Measurements from ENCODE around the gene SPANXD.
"Not testable (repeated sequence)": the region's sequence is repeated elsewhere in the genome, so short reads cannot be mapped to it uniquely, and the experiment has no call there.

SPANXD gene, protein sequence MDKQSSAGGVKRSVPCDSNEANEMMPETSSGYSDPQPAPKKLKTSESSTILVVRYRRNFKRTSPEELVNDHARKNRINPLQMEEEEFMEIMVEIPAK

GRCh38 chrX:141698639-141699038 lies at the start of gene SPANXD:
Gene SPANXD, minus strand, starts transcription at chrX:141698739. Its CDS starts 334 bp downstream, at chrX:141698405.
- not testable (repeated sequence) for TF ChIP-seq TCF12 (IDR thresholded peaks at IDR 0.05; ENCODE audit: low read depth); EGR1 (IDR thresholded peaks at IDR 0.05); TEAD4 (IDR thresholded peaks at IDR 0.05)

DNA sequence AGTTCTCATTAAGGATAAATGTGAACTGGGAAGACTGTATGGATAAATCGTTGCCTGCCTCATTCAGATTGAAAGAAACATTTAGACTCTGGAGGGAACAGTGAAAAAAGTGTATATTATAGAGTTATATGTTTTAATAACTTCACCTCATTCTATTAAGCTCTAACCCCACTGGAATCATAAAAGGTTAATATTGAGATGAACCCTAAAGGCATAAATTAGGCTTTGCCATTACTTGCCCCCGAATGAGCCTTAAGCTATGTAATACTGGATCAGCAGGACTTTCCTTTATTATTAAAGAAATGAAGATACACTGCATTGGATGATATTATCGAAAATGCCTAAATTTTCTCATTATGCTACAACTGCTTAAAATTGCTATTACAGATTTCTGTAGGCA lies 44.1 kb upstream of the SPANXD start:
- TF ChIP-seq EGR1 (IDR thresholded peaks at IDR 0.05) = no peak
- TF ChIP-seq EP300 (IDR thresholded peaks at IDR 0.05; ENCODE audit: borderline replicate concordance) = no peak
- TF ChIP-seq YY1 (IDR thresholded peaks at IDR 0.05; ENCODE audit: low read depth) = no peak

GRCh38 chrX:141736656-141737055 lies 38.1 kb upstream of the SPANXD start:
- TF ChIP-seq TAF1 (IDR thresholded peaks at IDR 0.05; ENCODE audit: low read depth) (no peak), EGR1 (IDR thresholded peaks at IDR 0.05) (no peak), FOXM1 (IDR thresholded peaks at IDR 0.05; ENCODE audit: borderline replicate concordance, low read depth) (no peak), CEBPB (IDR thresholded peaks at IDR 0.05) (no peak), YY1 (IDR thresholded peaks at IDR 0.05; ENCODE audit: low read depth) (no peak), ZBTB7A (IDR thresholded peaks at IDR 0.05; ENCODE audit: low read depth) (no peak), TCF12 (IDR thresholded peaks at IDR 0.05; ENCODE audit: low read depth) (no peak), EP300 (IDR thresholded peaks at IDR 0.05; ENCODE audit: borderline replicate concordance) (no peak), RAD21 (IDR thresholded peaks at IDR 0.05; ENCODE audit: low read depth) (no peak), NFIC (IDR thresholded peaks at IDR 0.05) (no peak), CREB1 (IDR thresholded peaks at IDR 0.05; ENCODE audit: low read depth) (no peak)
- TF ChIP-seq, protein P1, sequence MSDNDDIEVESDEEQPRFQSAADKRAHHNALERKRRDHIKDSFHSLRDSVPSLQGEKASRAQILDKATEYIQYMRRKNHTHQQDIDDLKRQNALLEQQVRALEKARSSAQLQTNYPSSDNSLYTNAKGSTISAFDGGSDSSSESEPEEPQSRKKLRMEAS (IDR thresholded peaks at IDR 0.05) = no peak
- TF ChIP-seq, protein P2, sequence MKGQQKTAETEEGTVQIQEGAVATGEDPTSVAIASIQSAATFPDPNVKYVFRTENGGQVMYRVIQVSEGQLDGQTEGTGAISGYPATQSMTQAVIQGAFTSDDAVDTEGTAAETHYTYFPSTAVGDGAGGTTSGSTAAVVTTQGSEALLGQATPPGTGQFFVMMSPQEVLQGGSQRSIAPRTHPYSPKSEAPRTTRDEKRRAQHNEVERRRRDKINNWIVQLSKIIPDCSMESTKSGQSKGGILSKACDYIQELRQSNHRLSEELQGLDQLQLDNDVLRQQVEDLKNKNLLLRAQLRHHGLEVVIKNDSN (IDR thresholded peaks at IDR 0.05) = no peak

- TF ChIP-seq, protein P2 (IDR thresholded peaks at IDR 0.05) = no peak
- TF ChIP-seq ZBTB7A (IDR thresholded peaks at IDR 0.05; ENCODE audit: low read depth) = no peak
- no peak for TF ChIP-seq TCF12 (IDR thresholded peaks at IDR 0.05; ENCODE audit: low read depth)
- no peak for TF ChIP-seq TAF1 (IDR thresholded peaks at IDR 0.05; ENCODE audit: low read depth)
- TF ChIP-seq FOXM1 (IDR thresholded peaks at IDR 0.05; ENCODE audit: borderline replicate concordance, low read depth) = no peak
- TF ChIP-seq CEBPB (IDR thresholded peaks at IDR 0.05) = no peak
- no peak for TF ChIP-seq RAD21 (IDR thresholded peaks at IDR 0.05; ENCODE audit: low read depth)
- no peak for TF ChIP-seq YY1 (IDR thresholded peaks at IDR 0.05; ENCODE audit: low read depth)
- TF ChIP-seq, protein P1 (IDR thresholded peaks at IDR 0.05) = no peak
- TF ChIP-seq EP300 (IDR thresholded peaks at IDR 0.05; ENCODE audit: borderline replicate concordance) = no peak
- no peak for TF ChIP-seq TEAD4 (IDR thresholded peaks at IDR 0.05)
- TF ChIP-seq CREB1 (IDR thresholded peaks at IDR 0.05; ENCODE audit: low read depth) = no peak
- TF ChIP-seq NFIC (IDR thresholded peaks at IDR 0.05) = no peak
- no peak for TF ChIP-seq EGR1 (IDR thresholded peaks at IDR 0.05)
Measured at GRCh38 chrX:141733371-141733770, 34.8 kb upstream of the SPANXD start.

DNA sequence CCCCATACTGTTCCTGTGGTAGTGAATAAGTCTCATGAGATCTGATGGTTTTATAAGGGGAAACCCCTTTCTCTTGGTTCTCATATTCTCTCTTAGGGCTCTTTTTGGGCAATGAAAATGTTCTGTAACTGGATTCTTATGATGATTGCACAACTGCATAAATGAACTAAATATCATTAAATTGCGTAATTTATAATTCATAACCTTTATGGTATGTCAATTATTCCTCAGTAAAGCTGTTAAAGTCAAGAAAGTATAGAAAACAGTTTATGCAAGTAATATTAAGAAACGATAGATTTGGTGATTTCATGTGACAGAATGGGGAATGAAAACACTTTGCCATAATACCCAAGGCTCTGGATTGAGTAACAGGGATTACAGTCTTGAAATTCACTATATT lies 33.5 kb upstream of the SPANXD start:
- no peak for TF ChIP-seq EGR1 (IDR thresholded peaks at IDR 0.05)
- no peak for TF ChIP-seq RAD21 (IDR thresholded peaks at IDR 0.05; ENCODE audit: low read depth)
- no peak for TF ChIP-seq YY1 (IDR thresholded peaks at IDR 0.05; ENCODE audit: low read depth)
- TF ChIP-seq, protein P1 (IDR thresholded peaks at IDR 0.05) = no peak
- no peak for TF ChIP-seq FOXM1 (IDR thresholded peaks at IDR 0.05; ENCODE audit: borderline replicate concordance, low read depth)
- TF ChIP-seq, protein P3, sequence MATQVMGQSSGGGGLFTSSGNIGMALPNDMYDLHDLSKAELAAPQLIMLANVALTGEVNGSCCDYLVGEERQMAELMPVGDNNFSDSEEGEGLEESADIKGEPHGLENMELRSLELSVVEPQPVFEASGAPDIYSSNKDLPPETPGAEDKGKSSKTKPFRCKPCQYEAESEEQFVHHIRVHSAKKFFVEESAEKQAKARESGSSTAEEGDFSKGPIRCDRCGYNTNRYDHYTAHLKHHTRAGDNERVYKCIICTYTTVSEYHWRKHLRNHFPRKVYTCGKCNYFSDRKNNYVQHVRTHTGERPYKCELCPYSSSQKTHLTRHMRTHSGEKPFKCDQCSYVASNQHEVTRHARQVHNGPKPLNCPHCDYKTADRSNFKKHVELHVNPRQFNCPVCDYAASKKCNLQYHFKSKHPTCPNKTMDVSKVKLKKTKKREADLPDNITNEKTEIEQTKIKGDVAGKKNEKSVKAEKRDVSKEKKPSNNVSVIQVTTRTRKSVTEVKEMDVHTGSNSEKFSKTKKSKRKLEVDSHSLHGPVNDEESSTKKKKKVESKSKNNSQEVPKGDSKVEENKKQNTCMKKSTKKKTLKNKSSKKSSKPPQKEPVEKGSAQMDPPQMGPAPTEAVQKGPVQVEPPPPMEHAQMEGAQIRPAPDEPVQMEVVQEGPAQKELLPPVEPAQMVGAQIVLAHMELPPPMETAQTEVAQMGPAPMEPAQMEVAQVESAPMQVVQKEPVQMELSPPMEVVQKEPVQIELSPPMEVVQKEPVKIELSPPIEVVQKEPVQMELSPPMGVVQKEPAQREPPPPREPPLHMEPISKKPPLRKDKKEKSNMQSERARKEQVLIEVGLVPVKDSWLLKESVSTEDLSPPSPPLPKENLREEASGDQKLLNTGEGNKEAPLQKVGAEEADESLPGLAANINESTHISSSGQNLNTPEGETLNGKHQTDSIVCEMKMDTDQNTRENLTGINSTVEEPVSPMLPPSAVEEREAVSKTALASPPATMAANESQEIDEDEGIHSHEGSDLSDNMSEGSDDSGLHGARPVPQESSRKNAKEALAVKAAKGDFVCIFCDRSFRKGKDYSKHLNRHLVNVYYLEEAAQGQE (IDR thresholded peaks at IDR 0.05; ENCODE audit: low read depth) = no peak
- TF ChIP-seq TEAD4 (IDR thresholded peaks at IDR 0.05) = no peak
- TF ChIP-seq EP300 (IDR thresholded peaks at IDR 0.05; ENCODE audit: borderline replicate concordance) = no peak
- no peak for TF ChIP-seq NFIC (IDR thresholded peaks at IDR 0.05)
- TF ChIP-seq ZBTB7A (IDR thresholded peaks at IDR 0.05; ENCODE audit: low read depth) = no peak
- no peak for TF ChIP-seq CEBPB (IDR thresholded peaks at IDR 0.05)
- TF ChIP-seq, protein P2 (IDR thresholded peaks at IDR 0.05) = no peak
- TF ChIP-seq CREB1 (IDR thresholded peaks at IDR 0.05; ENCODE audit: low read depth) = no peak
- TF ChIP-seq TCF12 (IDR thresholded peaks at IDR 0.05; ENCODE audit: low read depth) = no peak

DNA sequence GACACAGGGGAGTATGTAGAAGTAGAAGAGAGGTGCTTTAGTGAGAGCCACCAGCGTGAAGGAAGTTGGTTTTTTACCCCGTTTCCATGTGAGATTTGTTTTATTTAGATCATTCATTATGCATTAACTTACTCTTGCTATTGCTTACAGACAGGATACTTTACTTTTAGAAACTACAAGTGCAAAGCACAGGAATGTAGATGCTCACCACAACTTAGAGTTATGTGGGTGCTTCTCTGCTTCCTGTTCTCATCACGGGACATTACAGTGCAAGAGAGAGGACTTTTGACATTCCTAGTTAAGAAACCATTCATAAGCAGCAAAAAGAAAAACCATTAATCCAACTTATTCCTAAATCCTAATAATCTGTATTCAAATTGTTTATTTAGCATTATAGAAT lies 25.6 kb upstream of the SPANXD start:
- TF ChIP-seq FOXM1 (IDR thresholded peaks at IDR 0.05; ENCODE audit: borderline replicate concordance, low read depth) = no peak
- TF ChIP-seq EP300 (IDR thresholded peaks at IDR 0.05; ENCODE audit: borderline replicate concordance) = no peak
- no peak for TF ChIP-seq TEAD4 (IDR thresholded peaks at IDR 0.05)
- TF ChIP-seq YY1 (IDR thresholded peaks at IDR 0.05; ENCODE audit: low read depth) = no peak
- TF ChIP-seq CREB1 (IDR thresholded peaks at IDR 0.05; ENCODE audit: low read depth) = no peak
- TF ChIP-seq, protein P1 (IDR thresholded peaks at IDR 0.05) = no peak
- TF ChIP-seq TAF1 (IDR thresholded peaks at IDR 0.05; ENCODE audit: low read depth) = no peak
- no peak for TF ChIP-seq EGR1 (IDR thresholded peaks at IDR 0.05)
- no peak for TF ChIP-seq RAD21 (IDR thresholded peaks at IDR 0.05; ENCODE audit: low read depth)
- TF ChIP-seq NFIC (IDR thresholded peaks at IDR 0.05) = no peak
- TF ChIP-seq TCF12 (IDR thresholded peaks at IDR 0.05; ENCODE audit: low read depth) = no peak
- no peak for TF ChIP-seq ZBTB7A (IDR thresholded peaks at IDR 0.05; ENCODE audit: low read depth)

Data from Ishikawa (cell line).